Motor neuron (in vitro differentiated cells): Measurements from ENCODE around the gene ZBTB8A. TPM values are rescaled to one million over a fixed set of nuclear protein-coding genes. Genes with fewer than 3 reads are reported as not detected.
A peak's percentile ranks its signal among the peaks of the same experiment; 100 is the strongest.
"Not testable (repeated sequence)": the region's sequence is repeated elsewhere in the genome, so short reads cannot be mapped to it uniquely, and the experiment has no call there.

Source experiments
- ATAC-seq, 8 experiments: fragments of 200-7000 bp; cut with Tn5 transposase; replicated peaks in 6 of 8; 2 replicates each; pipeline ENCODE4 v1.8.0; 2021; ENCODE audit warnings: mild to moderate bottlenecking in 8 of 8, moderate library complexity in 8 of 8
- H3K27ac ChIP-seq, 2 donors: fragments of 250-450 bp; sonication (Bioruptor Pico); 2 replicates each; pipeline ENCODE4 v1.9.0; 2021; ENCODE audit warnings: antibody characterized with exemption in 2 of 2, mild to moderate bottlenecking in 2 of 2, moderate library complexity in 1 of 2
- H3K4me1 ChIP-seq, 2 donors: fragments of 250-450 bp; sonication (Bioruptor Pico); replicated peaks in 1 of 2; 2 replicates each; pipeline ENCODE4 v1.6.1; 2021; ENCODE audit warnings: antibody characterized with exemption in 2 of 2, mild to moderate bottlenecking in 2 of 2, moderate library complexity in 1 of 2
- H3K4me3 ChIP-seq, 5 donors: fragments of 250-450 bp; sonication (Bioruptor Pico); 2 replicates each; pipeline ENCODE4 v1.9.0; 2021; ENCODE audit warnings: antibody characterized with exemption in 5 of 5, mild to moderate bottlenecking in 5 of 5, moderate library complexity in 4 of 5
- WGBS, 10 experiments: fragments of 450-650 bp; shearing (Covaris generic); methylation state at CpG; one replicate each; pipeline ENCODE4 v1.0.0; 2022; 5-methylcytosine and 5-hydroxymethylcytosine counted together
- in situ Hi-C, 9 experiments: fragments of 400-800 bp; cut with MboI; loops; one replicate each; pipeline ENCODE4 v1.15.0; 2021; ENCODE audit warnings: low sequenced_read_pairs in 9 of 9, low pct_unique_long_range_greater_than_20kb in 2 of 9; ENCODE audit not compliant: unreplicated experiment in 9 of 9
- total RNA-seq, 8 experiments: library from RNA; unstranded; fragments of 300-600 nt; gene quantifications; 2 replicates each; pipeline versions ENCODE4 v1.2.3 to v1.2.4, GENCODE V29; 2022

Gene ZBTB8A
- total RNA-seq, 8 experiments from 2014 or later = 1.5 to 18.2 (median 14.3) TPM

GRCh38 chr1:32509939-32510338 lies 29.3 kb upstream of the ZBTB8A start:
- ATAC-seq = no peak
- no peaks in the 10 kb centered on the region for H3K4me1 ChIP-seq
- H3K4me3 ChIP-seq = no peak overlapping the region
- in situ Hi-C loops = no loop called here
- no peak overlapping the region for H3K27ac ChIP-seq
- 80 to 100% (median 88%) methylated on average over 1 of the region's 1 CpG; no CpG with 5 or more reads in 6 of the 10 experiments for WGBS, 10 experiments

DNA sequence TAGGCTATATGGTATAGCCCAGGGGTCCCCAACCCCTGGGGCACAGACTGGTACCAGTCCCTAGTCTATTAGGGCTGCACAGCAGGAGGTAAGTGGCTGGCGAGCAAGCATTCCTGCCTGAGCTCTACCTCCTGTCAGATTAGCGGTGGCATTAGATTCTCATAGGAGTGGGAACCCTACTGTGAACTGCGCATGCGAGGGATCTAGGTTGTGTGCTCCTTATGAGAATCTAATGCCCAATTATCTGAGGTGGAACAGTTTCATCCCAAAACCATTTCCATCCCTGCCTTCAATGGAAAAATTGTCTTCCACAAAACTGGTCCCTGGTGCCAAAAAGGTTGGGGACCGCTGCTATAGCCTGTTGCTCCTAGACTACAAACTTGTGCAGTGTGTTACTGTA lies 22.8 kb upstream of the ZBTB8A start:
- Histone ChIP-seq H3K27ac (no peak overlapping the region), H3K4me1 (no peaks in the 10 kb centered on the region), H3K4me3 (no peak overlapping the region)
- WGBS, 10 experiments = 50 to 89% (median 75%) methylated on average over 1 to 5 of the region's 5 CpGs; no CpG with 5 or more reads in 3 of the 10 experiments
- in situ Hi-C loops = no loop called here
- ATAC-seq = no peak

GRCh38 chr1:32518976-32519375 lies 20.3 kb upstream of the ZBTB8A start:
- Histone ChIP-seq H3K4me1 (no peaks in the 10 kb centered on the region), H3K4me3 (no peak overlapping the region), H3K27ac (no peak overlapping the region)
- in situ Hi-C loops = no loop called here
- ATAC-seq = no peak
- WGBS, 10 experiments = 80 to 100% (median 96%) methylated on average over 1 to 4 of the region's 4 CpGs; no CpG with 5 or more reads in 2 of the 10 experiments

GRCh38 chr1:32521165-32521564 lies 18.1 kb upstream of the ZBTB8A start:
- ATAC-seq = no peak

DNA sequence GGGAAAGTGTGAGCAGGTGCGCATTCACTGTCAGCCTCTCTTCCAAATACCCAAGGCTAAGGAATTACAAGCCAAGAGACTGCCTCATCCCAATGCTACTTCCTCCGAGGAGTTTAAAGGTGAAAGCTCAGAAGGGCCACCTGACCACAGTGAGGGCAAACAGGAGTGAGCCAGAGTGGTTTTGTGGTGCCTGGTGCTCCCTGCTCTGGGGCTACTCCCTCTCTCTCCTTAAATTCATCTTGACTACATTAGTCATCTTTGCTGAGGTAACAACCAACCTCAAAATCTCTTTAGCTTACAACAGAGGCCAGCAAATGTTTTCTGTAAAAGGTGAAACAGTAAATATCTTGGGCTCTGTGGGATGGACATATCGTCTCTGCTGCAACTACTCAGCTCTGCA lies 14.2 kb upstream of the ZBTB8A start:
- in situ Hi-C loops = no loop called here

More at GRCh38 chr1:32521165-32521564, 18.1 kb upstream of the ZBTB8A start:
- Histone ChIP-seq H3K4me1 (no peaks in the 10 kb centered on the region), H3K27ac (no peak overlapping the region), H3K4me3 (no peak overlapping the region)
- 60 to 100% (median 92%) methylated on average over 1 to 6 of the region's 6 CpGs; no CpG with 5 or more reads in 3 of the 10 experiments for WGBS, 10 experiments
- in situ Hi-C loops = no loop called here

GRCh38 chr1:32525661-32526444 lies 13.4 kb upstream of the ZBTB8A start:
- 51 to 100% (median 90%) methylated on average over 1 to 9 of the region's 9 CpGs for WGBS, 10 experiments
- Histone ChIP-seq H3K4me3 (no peak overlapping the region), H3K27ac (no peak overlapping the region), H3K4me1 (no peaks in the 10 kb centered on the region)
- ATAC-seq = no peak
- in situ Hi-C loops = no loop called here

More for the DNA sequence above, 14.2 kb upstream of the ZBTB8A start:
- no peak overlapping the region for H3K27ac ChIP-seq
- WGBS, 10 experiments = 50 to 100% (median 84%) methylated on average over 1 to 3 of the region's 3 CpGs; no CpG with 5 or more reads in 1 of the 10 experiments
- H3K4me3 ChIP-seq = no peak overlapping the region
- H3K4me1 ChIP-seq = no peaks in the 10 kb centered on the region
- no peak for ATAC-seq

DNA sequence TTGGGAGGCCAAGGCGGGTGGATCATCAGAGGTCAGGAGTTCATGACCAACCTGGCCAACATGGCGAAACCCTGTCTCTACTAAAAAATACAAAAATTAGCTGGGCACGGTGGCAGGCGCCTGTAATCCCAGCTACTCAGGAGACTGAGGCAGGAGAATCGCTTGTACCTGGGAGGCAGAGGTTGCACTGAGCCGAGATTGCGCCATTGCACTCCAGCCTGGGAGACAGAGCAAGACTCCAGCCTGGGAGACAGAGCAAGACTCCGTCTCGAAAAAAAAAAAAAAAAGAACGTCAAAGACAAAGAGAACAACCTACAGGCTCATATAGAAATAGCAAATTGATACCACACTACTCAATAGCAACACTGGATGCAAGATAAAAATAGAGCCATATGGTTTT lies 10.7 kb upstream of the ZBTB8A start:
- 43 to 94% (median 83%) methylated on average over 3 to 9 of the region's 10 CpGs; no CpG with 5 or more reads in 1 of the 10 experiments for WGBS, 10 experiments
- in situ Hi-C loops, H3K4me1 ChIP-seq, ATAC-seq, H3K4me3 ChIP-seq, H3K27ac ChIP-seq: not testable (repeated sequence)

DNA sequence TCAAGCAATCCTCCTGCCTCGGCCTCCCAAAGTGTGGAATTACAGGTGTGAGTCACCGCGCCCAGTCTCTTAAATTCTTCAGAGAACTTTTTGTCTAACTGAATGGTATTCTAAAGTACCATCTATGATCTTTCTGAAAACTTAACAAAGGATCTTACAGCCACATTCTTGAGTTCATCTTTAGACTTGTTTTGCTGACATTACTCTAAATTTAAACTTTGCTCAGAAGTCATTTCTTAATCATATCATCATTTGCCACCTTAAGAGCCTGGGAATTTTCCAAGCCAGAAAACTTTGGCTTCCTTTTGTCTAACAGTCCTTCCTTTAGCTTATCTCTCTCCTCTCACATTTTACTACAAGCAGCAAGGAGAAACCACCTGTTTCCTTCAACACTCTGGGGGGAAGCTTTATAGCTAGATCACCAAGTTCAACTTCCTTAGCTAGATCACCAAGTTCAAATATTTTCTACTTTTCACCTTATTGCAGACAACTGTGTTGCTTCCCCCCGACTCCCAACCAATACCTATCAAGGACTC lies 5.4 kb upstream of the ZBTB8A start:
- H3K4me3 ChIP-seq = no peak overlapping the region
- no peak overlapping the region for H3K27ac ChIP-seq
- in situ Hi-C loops = no loop called here
- ATAC-seq = no peak
- 29 to 100% (median 83%) methylated on average over 1 to 4 of the region's 4 CpGs for WGBS, 10 experiments
- no peaks in the 10 kb centered on the region for H3K4me1 ChIP-seq

- no peak overlapping the region for H3K4me3 ChIP-seq
- no peak for ATAC-seq
- no peak overlapping the region for H3K27ac ChIP-seq
- peaks cover 3 to 6% of the 10 kb centered on the region in 2 donors for H3K4me1 ChIP-seq
- in situ Hi-C loops = no loop called here
- WGBS, 10 experiments = 58 to 96% (median 85%) methylated on average over 3 to 4 of the region's 4 CpGs
Measured at GRCh38 chr1:32536117-32536516, 3.1 kb upstream of the ZBTB8A start.

DNA sequence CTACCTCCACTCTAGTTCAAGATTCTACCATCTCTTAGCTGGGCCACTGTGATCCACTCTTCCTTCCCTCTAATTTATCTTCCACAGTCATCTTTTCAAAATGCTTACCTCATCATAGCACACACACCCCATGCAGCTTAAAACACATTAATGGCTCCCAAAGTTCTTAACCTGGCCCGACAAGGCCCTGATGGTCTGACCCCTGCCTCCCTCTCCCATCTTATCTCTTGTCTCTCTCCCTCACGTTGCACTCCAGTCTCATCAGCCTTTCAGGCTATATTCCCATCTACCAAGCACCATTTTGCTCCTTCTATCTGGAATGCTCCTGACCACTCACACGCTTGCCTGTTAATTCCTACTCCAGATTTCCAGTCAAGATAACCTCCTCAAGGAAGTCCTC lies 2.5 kb upstream of the ZBTB8A start:
- WGBS, 10 experiments = 11 to 100% (median 91%) methylated on average over 1 to 3 of the region's 3 CpGs; no CpG with 5 or more reads in 2 of the 10 experiments
- no peak for ATAC-seq
- Histone ChIP-seq H3K4me3 (no peak overlapping the region), H3K4me1 (peaks cover 3 to 6% of the 10 kb centered on the region in 2 donors), H3K27ac (no peak overlapping the region)
- in situ Hi-C loops = no loop called here

DNA sequence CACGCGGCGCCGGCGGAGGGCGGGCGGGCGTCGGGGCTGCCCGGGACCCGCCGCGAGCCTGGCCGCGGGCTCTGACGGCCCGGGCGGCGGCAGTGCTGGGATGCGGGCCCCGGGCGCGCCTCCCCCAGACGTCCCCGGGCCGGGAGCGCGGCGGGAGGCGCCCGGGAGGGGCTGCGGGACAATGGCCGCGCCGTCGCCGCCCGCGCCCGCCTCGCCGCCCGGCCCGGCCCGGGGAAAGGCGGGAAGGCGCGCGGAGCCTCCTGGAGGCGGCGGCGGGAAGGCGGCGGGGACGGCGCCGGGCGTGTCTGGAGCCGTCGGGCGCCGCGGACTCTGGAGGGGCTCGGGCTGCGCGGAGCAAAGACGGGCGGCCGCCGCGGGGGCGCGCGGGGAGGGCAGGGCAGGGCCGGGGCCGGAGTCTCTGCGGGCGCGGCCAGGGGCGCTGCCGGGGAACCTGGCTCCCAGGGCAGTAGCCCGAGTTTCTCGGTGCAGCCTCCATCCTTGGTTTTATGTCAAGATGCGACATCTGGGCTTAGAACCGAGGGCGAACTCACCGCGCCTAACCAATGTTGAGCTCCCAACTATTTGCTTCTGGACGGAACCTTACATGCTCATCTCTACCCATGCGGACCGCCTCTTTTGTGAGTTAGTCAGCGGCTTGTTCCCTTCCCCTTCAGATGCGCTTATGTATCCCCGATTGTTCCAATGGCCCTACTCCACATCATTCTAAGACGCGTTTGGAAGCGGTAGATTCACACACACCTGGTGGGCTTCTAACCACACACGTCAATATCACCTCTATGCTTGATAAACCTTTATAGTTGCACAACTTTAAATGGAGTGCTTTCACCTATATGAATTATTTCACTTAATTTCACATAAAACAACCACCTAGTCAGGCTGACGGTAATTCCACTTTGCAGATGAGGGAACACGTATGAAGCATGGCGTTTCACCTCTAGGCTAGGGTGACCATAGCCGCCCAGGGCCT lies 651 bp downstream of the ZBTB8A start:
- peaks cover 3 to 6% of the 10 kb centered on the region in 2 donors for H3K4me1 ChIP-seq
- peak; percentile 67 to 81 (median 79) for ATAC-seq
- peak overlapping the region; percentile 75 to 82 for H3K27ac ChIP-seq
- in situ Hi-C loops = no loop called here
- WGBS, 10 experiments = 0 to 82% (median 33%) methylated on average over 1 to 8 of the region's 102 CpGs; no CpG with 5 or more reads in 3 of the 10 experiments
- H3K4me3 ChIP-seq = peak overlapping the region; percentile 56 to 98 (median 71)

GRCh38 chr1:32540605-32541004 lies 1.4 kb downstream of the ZBTB8A start:
- 80 to 100% (median 90%) methylated on average over 1 to 3 of the region's 3 CpGs; no CpG with 5 or more reads in 1 of the 10 experiments for WGBS, 10 experiments
- no peak overlapping the region for H3K27ac ChIP-seq
- peak overlapping the region; percentile 56 to 98 (median 71) for H3K4me3 ChIP-seq
- ATAC-seq = no peak
- in situ Hi-C loops = no loop called here
- peaks cover 3 to 6% of the 10 kb centered on the region in 2 donors for H3K4me1 ChIP-seq
